HG03103 (cell line): ENCODE data around the gene TOMM22.
A peak's percentile ranks its signal among the peaks of the same experiment; 100 is the strongest.

ENCODE experiments used
- ATAC-seq: cut with Tn5 transposase; IDR thresholded peaks from one replicate; pipeline ENCODE4 v1.9.1; 2021; ENCODE audit warnings: low read depth; ENCODE audit not compliant: unreplicated experiment

TOMM22 gene

GRCh38 chr22:38694940-38695339, 13.2 kb downstream of the TOMM22 start:
- no peak for ATAC-seq

- no peak for ATAC-seq
Measured at GRCh38 chr22:38696606-38697424, 15.1 kb downstream of the TOMM22 start.

- ATAC-seq: no peak
Measured at GRCh38 chr22:38697425-38698089, 15.8 kb downstream of the TOMM22 start.

GRCh38 chr22:38698407-38699094, 16.8 kb downstream of the TOMM22 start:
- no peak for ATAC-seq

GRCh38 chr22:38699143-38699542, 17.4 kb downstream of the TOMM22 start:
- ATAC-seq: no peak

GRCh38 chr22:38699784-38700183, 18.0 kb downstream of the TOMM22 start:
- no peak for ATAC-seq

GRCh38 chr22:38700270-38700788, 18.6 kb downstream of the TOMM22 start:
- peak; percentile 3 for ATAC-seq

GRCh38 chr22:38700789-38701628, 19.3 kb downstream of the TOMM22 start, which contains the start of gene JOSD1:
JOSD1 (minus strand) TSS chr22:38700943; CDS start chr22:38699987, 956 bp downstream.
- peak; percentile 31 for ATAC-seq

GRCh38 chr22:38704654-38705234, 23.0 kb downstream of the TOMM22 start:
- ATAC-seq: no peak

- ATAC-seq: peak; percentile 77
Measured at GRCh38 chr22:38705235-38706100, 23.7 kb downstream of the TOMM22 start, which contains the start of gene GTPBP1. GTPBP1 (plus strand) TSS chr22:38705944; CDS start chr22:38705956, 12 bp downstream.

GRCh38 chr22:38706101-38706900, 24.5 kb downstream of the TOMM22 start:
- no peak for ATAC-seq

GRCh38 chr22:38706901-38707195, 25.1 kb downstream of the TOMM22 start:
- no peak for ATAC-seq

- no peak for ATAC-seq
Measured at GRCh38 chr22:38707346-38707745, 25.6 kb downstream of the TOMM22 start.

GRCh38 chr22:38707984-38708383, 26.2 kb downstream of the TOMM22 start:
- no peak for ATAC-seq

- no peak for ATAC-seq
Measured at GRCh38 chr22:38709306-38709705, 27.5 kb downstream of the TOMM22 start.

GRCh38 chr22:38710351-38710750, 28.6 kb downstream of the TOMM22 start:
- ATAC-seq: no peak

- no peak for ATAC-seq
Measured at GRCh38 chr22:38710866-38711265, 29.1 kb downstream of the TOMM22 start.
